ENCODE data around the gene GAS1.

GAS1 gene

GRCh38 chr9:86955042-86955441, 7.7 kb upstream of the GAS1 start:
- no peak for TF ChIP-seq CTCF (IDR thresholded peaks at IDR 0.05)
- Histone ChIP-seq H3K9me3 (no peaks in the 10 kb centered on the region), H3K27ac (no peak overlapping the region), H3K27me3 (no peaks in the 10 kb centered on the region), H3K4me3 (no peak overlapping the region), H3K4me1 (no peaks in the 10 kb centered on the region), H3K36me3 (no peaks in the 10 kb centered on the region)
- no peak for DNase-seq
- intact Hi-C loops (cut with DNase I; ENCODE audit: low total_unique reads) = no loop called here

- Histone ChIP-seq H3K27ac (no peak overlapping the region), H3K4me1 (peaks cover 0 to 10% (median 2%) of the 10 kb centered on the region in 4 donors), H3K9me3 (no peaks in the 10 kb centered on the region), H3K36me3 (no peaks in the 10 kb centered on the region), H3K4me3 (no peak overlapping the region), H3K27me3 (no peaks in the 10 kb centered on the region)
- DNase-seq = no peak
- intact Hi-C loops (cut with DNase I; ENCODE audit: low total_unique reads) = no loop called here
- no peak for TF ChIP-seq CTCF (IDR thresholded peaks at IDR 0.05)
Measured at GRCh38 chr9:86953181-86953580, 5.9 kb upstream of the GAS1 start.

GRCh38 chr9:86948074-86948929, 996 bp upstream of the GAS1 start:
- peak; percentile 78 to 89 for DNase-seq
- intact Hi-C loops (cut with DNase I; ENCODE audit: low total_unique reads) = loop anchor here (5.0 kb wide), 2 partner anchors 164 to 374 kb away; no protein-coding TSS in a partner anchor
- H3K9me3 ChIP-seq = no peaks in the 10 kb centered on the region
- peak; percentile 90 to 96 for TF ChIP-seq CTCF (IDR thresholded peaks at IDR 0.05)
- H3K27ac ChIP-seq = peak overlapping the region; percentile 79 to 90
- H3K4me3 ChIP-seq = peak overlapping the region; percentile 66 to 83
- H3K27me3 ChIP-seq = no peaks in the 10 kb centered on the region
- no peaks in the 10 kb centered on the region for H3K36me3 ChIP-seq
- peaks cover 0 to 32% (median 4%) of the 10 kb centered on the region in 4 donors for H3K4me1 ChIP-seq

- intact Hi-C loops (cut with DNase I; ENCODE audit: low total_unique reads) = loop anchor here (5.0 kb wide), 2 partner anchors 166 to 376 kb away; no protein-coding TSS in a partner anchor
- no peaks in the 10 kb centered on the region for H3K27me3 ChIP-seq
- H3K27ac ChIP-seq = peak overlapping the region; percentile 79 to 90
- H3K36me3 ChIP-seq = no peaks in the 10 kb centered on the region
- H3K9me3 ChIP-seq = no peaks in the 10 kb centered on the region
- DNase-seq = peak; percentile 65 to 83
- peaks cover 0 to 35% (median 4%) of the 10 kb centered on the region in 4 donors for H3K4me1 ChIP-seq
- peak overlapping the region; percentile 66 to 83 for H3K4me3 ChIP-seq
- peak in 1 of 2 experiments; percentile 6 for TF ChIP-seq CTCF (IDR thresholded peaks at IDR 0.05)
Measured at GRCh38 chr9:86946201-86947145, 833 bp downstream of the GAS1 start.

GRCh38 chr9:86945728-86946200, 1.5 kb downstream of the GAS1 start:
- peak overlapping the region; percentile 66 to 83 for H3K4me3 ChIP-seq
- peak; percentile 11 to 21 for TF ChIP-seq CTCF (IDR thresholded peaks at IDR 0.05)
- intact Hi-C loops (cut with DNase I; ENCODE audit: low total_unique reads) = loop anchor here (5.0 kb wide), 2 partner anchors 167 to 377 kb away; no protein-coding TSS in a partner anchor
- H3K27ac ChIP-seq = peak overlapping the region; percentile 79 to 90
- H3K4me1 ChIP-seq = peaks cover 0 to 35% (median 4%) of the 10 kb centered on the region in 4 donors
- no peaks in the 10 kb centered on the region for H3K9me3 ChIP-seq
- H3K36me3 ChIP-seq = no peaks in the 10 kb centered on the region
- DNase-seq = peak; percentile 22 to 73
- H3K27me3 ChIP-seq = no peaks in the 10 kb centered on the region
